B cell (primary cell): Measurements from ENCODE around the gene SEMA3G. TPM values are rescaled to one million over a fixed set of nuclear protein-coding genes. Genes with fewer than 3 reads are reported as not detected.

Experiments
- ATAC-seq: fragments of 200-7000 bp; cut with Tn5 transposase; one replicate; pipeline ENCODE4 v1.10.0; 2021; ENCODE audit warnings: low read depth, mild to moderate bottlenecking, moderate number of reproducible peaks, moderate library complexity
- CTCF ChIA-PET: fragments of 350-600 bp; sonication (Branson Sonifier 250); formaldehyde crosslinking; loops from one replicate; lab custom pipeline; 2021; ENCODE audit warnings: antibody characterized with exemption, inconsistent platforms; lab: Charles Lee
- POLR2A ChIA-PET: fragments of 350-600 bp; sonication (Branson Sonifier 250); formaldehyde crosslinking; loops from one replicate; lab custom pipeline; 2021; ENCODE audit warnings: antibody characterized with exemption; lab: Charles Lee
- DNase-seq: peaks from one replicate; pipeline ENCODE4 v3.0.0; 2013
- H2AFZ ChIP-seq: 2 replicates; pipeline ENCODE4 v1.6.1; 2012; ENCODE audit warnings: mild to moderate bottlenecking, low read depth, low read length; ENCODE audit not compliant: insufficient read depth, poor library complexity, severe bottlenecking
- H3K27ac ChIP-seq, 2 donors: 1 replicate in 1 of 2; 2 replicates in 1 of 2; pipeline ENCODE4 v1.5.1; 2012 to 2013; ENCODE audit warnings: low read length in 2 of 2, mild to moderate bottlenecking in 2 of 2, moderate library complexity in 1 of 2
- H3K27me3 ChIP-seq, 4 experiments: fragments of 200-600 bp in 1 of 4; sonication (generic) in 1 of 4; replicated peaks in 1 of 4; 1 replicate in 2 of 4; 2 replicates in 2 of 4; pipeline versions ENCODE4 v1.6.1 to v1.7.0; 2013 to 2016; ENCODE audit warnings: low read length in 3 of 4, mild to moderate bottlenecking in 2 of 4, mixed read lengths in 1 of 4, moderate library complexity in 1 of 4; ENCODE audit not compliant: insufficient read depth in 4 of 4, control insufficient read depth in 3 of 4; ENCODE audit errors: control extremely low read depth in 1 of 4
- H3K36me3 ChIP-seq, 2 experiments: replicated peaks in 1 of 2; 1 replicate in 1 of 2; 2 replicates in 1 of 2; pipeline versions ENCODE4 v1.6.1 to v1.7.1; 2013; ENCODE audit warnings: low read length in 1 of 2; ENCODE audit not compliant: insufficient read depth in 2 of 2, control insufficient read depth in 1 of 2; ENCODE audit errors: control extremely low read depth in 1 of 2, extremely low read depth in 1 of 2
- H3K4me1 ChIP-seq, 2 donors: fragments of 200-600 bp in 1 of 2; sonication (generic) in 1 of 2; 1 replicate in 1 of 2; 2 replicates in 1 of 2; pipeline versions ENCODE4 v1.5.1 to v1.6.1; 2013 to 2017; ENCODE audit warnings: low read length in 2 of 2; ENCODE audit not compliant: control insufficient read depth in 2 of 2, insufficient read depth in 2 of 2
- H3K4me2 ChIP-seq: replicated peaks from 2 replicates; pipeline ENCODE3; 2012; ENCODE audit warnings: mild to moderate bottlenecking, low read depth, low read length; ENCODE audit not compliant: poor library complexity, severe bottlenecking
- H3K4me3 ChIP-seq, 5 experiments: fragments of 200-600 bp in 1 of 5; sonication (generic) in 1 of 5; 1 replicate in 3 of 5; 2 replicates in 2 of 5; pipeline versions ENCODE4 v1.5.1 to v1.7.0; 2011 to 2016; ENCODE audit warnings: low read length in 4 of 5, mild to moderate bottlenecking in 4 of 5, low read depth in 2 of 5, control low read depth in 1 of 5, moderate library complexity in 1 of 5; ENCODE audit not compliant: insufficient read depth in 1 of 5; ENCODE audit errors: control extremely low read depth in 1 of 5, extremely low read depth in 1 of 5
- H3K79me2 ChIP-seq: fragments of 200-600 bp; sonication (generic); one replicate; pipeline ENCODE4 v1.6.0; 2016; ENCODE audit warnings: low read length; ENCODE audit not compliant: control insufficient read depth, insufficient read depth
- H3K9ac ChIP-seq: fragments of 200-600 bp; sonication (generic); 2 replicates; pipeline ENCODE4 v1.6.1; 2017; ENCODE audit warnings: mild to moderate bottlenecking, low read length, moderate library complexity
- H3K9me3 ChIP-seq, 3 donors: one replicate each; pipeline versions ENCODE4 v1.6.1 to v1.7.1; 2013; ENCODE audit warnings: low read length in 2 of 3; ENCODE audit not compliant: control insufficient read depth in 2 of 3, insufficient read depth in 1 of 3; ENCODE audit errors: control extremely low read depth in 1 of 3
- H4K20me1 ChIP-seq: 2 replicates; pipeline ENCODE4 v1.6.0; 2012; ENCODE audit warnings: mild to moderate bottlenecking, low read length; ENCODE audit not compliant: insufficient read depth, control insufficient read depth, poor library complexity, severe bottlenecking
- H3K27ac Mint-ChIP-seq: one replicate; pipeline ENCODE4 v1.8.0; 2021; ENCODE audit warnings: mixed read lengths
- H3K27me3 Mint-ChIP-seq: one replicate; pipeline ENCODE4 v1.8.0; 2021; ENCODE audit warnings: mixed read lengths
- H3K4me1 Mint-ChIP-seq: one replicate; pipeline ENCODE4 v1.8.0; 2021; ENCODE audit warnings: mixed read lengths
- H3K4me3 Mint-ChIP-seq: one replicate; pipeline ENCODE4 v1.8.0; 2021; ENCODE audit warnings: mixed read lengths
- H3K9me3 Mint-ChIP-seq: one replicate; pipeline ENCODE4 v1.8.0; 2022; ENCODE audit warnings: mixed read lengths; ENCODE audit not compliant: insufficient read depth
- EZH2 ChIP-seq: IDR thresholded peaks from 2 replicates; pipeline ENCODE4 v1.6.1; 2012; ENCODE audit warnings: borderline replicate concordance, low read depth, mild to moderate bottlenecking, moderate library complexity, low read length; ENCODE audit not compliant: insufficient read depth, poor library complexity, severe bottlenecking
- WGBS: methylation state at CpG from one replicate; pipeline ENCODE4 v1.1.5; 2013; ENCODE audit warnings: missing lambda C conversion rate; ENCODE audit not compliant: insufficient coverage; 5-methylcytosine and 5-hydroxymethylcytosine counted together
- intact Hi-C: fragments of 100-400 bp; cut with micrococcal nuclease; formaldehyde crosslinking; loops from one replicate; pipeline ENCODE4 v1.10.0; 2022
- polyA plus RNA-seq: library from polyadenylated mRNA; depleted of rRNA; stranded (reverse); fragments of >200 nt; gene quantifications from 2 replicates; pipeline ENCODE4 v1.2.3, GENCODE V29; 2012
- total RNA-seq, 2 donors: library from RNA; stranded (reverse); fragments of 120-200 nt in 1 of 2; gene quantifications; 1 replicate in 1 of 2; 2 replicates in 1 of 2; pipeline versions ENCODE4 v1.2.3 to v1.2.4, GENCODE V29; 2013 to 2022
- TF ChIP-seq, protein P1 (sequence below): fragments of 200-600 bp; IDR thresholded peaks from one replicate; pipeline ENCODE4 v1.8.0; 2022; ENCODE audit warnings: antibody characterized with exemption, mild to moderate bottlenecking

The SEMA3G gene
- total and polyA plus RNA-seq, 2 donors (not counting 1 experiment from before 2014, with no cell fraction given): 0.10 to 0.42 TPM

DNA sequence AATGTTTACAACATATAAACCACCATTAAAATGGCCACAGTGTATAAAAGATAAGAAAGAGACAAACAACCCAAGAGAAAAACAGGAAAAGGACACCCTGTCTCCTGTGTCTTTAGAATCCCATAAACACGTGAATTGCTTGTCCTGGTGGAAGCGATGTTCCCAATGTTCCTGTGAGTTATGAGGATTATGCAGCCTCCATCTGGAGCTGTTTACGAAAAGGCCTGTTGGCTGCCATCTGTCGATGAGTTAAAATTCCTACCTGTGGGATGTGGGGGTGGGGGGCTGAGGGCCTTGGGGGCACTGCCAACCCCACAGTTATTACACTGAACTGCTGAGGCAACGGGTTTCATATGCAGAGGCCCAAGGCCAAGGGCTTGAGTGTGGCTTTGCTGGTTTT is 24.1 kb upstream of the SEMA3G start:
- Histone ChIP-seq H3K9ac (no peak overlapping the region), H3K9me3 (peaks cover 0 to under 1% (median 0%) of the 10 kb centered on the region in 3 donors), H3K27ac (no peak overlapping the region), H3K36me3 (peaks cover 7 to 49% of the 10 kb centered on the region in 2 experiments), H2AFZ (no peak overlapping the region), H3K4me3 (no peak overlapping the region), H3K27me3 (no peaks in the 10 kb centered on the region), H3K79me2 (peaks cover 21% of the 10 kb centered on the region), H3K4me1 (no peaks in the 10 kb centered on the region), H3K4me2 (no peak overlapping the region), H4K20me1 (peaks cover 22% of the 10 kb centered on the region)
- no peaks in the 10 kb centered on the region for H3K4me1 Mint-ChIP-seq
- no peak overlapping the region for H3K27ac Mint-ChIP-seq
- H3K4me3 Mint-ChIP-seq: no peak overlapping the region
- H3K27me3 Mint-ChIP-seq: no peaks in the 10 kb centered on the region
- ChIA-PET POLR2A (no interaction called here), CTCF (interaction anchor here (1.6 kb wide), 1 partner anchor 8 kb away, joined by 4 read pairs; no protein-coding TSS in a partner anchor)
- no peak for TF ChIP-seq EZH2
- TF ChIP-seq, protein P1, sequence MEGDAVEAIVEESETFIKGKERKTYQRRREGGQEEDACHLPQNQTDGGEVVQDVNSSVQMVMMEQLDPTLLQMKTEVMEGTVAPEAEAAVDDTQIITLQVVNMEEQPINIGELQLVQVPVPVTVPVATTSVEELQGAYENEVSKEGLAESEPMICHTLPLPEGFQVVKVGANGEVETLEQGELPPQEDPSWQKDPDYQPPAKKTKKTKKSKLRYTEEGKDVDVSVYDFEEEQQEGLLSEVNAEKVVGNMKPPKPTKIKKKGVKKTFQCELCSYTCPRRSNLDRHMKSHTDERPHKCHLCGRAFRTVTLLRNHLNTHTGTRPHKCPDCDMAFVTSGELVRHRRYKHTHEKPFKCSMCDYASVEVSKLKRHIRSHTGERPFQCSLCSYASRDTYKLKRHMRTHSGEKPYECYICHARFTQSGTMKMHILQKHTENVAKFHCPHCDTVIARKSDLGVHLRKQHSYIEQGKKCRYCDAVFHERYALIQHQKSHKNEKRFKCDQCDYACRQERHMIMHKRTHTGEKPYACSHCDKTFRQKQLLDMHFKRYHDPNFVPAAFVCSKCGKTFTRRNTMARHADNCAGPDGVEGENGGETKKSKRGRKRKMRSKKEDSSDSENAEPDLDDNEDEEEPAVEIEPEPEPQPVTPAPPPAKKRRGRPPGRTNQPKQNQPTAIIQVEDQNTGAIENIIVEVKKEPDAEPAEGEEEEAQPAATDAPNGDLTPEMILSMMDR: no peak
- WGBS: 100% methylated on average over 2 of the region's 5 CpGs
- DNase-seq (no peak), ATAC-seq (no peak)
- no peaks in the 10 kb centered on the region for H3K9me3 Mint-ChIP-seq
- intact Hi-C loops: no loop called here

DNA sequence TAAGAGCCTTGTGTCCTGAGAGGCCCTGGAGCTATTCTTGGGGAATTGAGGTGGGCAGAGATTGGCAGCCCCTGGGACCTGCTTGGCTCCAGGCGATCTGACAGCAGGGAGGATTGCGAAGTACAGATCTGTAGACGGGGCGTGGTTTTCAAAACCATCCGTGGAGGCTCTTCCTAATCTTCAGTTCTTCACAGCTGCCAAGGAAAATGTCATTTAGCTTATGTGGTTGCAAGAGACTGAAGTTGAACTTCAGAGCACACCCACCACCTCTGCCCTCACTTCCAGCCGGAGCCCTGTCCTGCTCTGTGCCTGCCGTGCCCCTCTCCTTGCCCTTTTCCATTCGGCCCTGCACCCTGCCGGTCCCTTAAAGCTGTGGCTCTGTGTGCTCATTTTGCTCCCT is 23.4 kb upstream of the SEMA3G start:
- ATAC-seq: no peak
- 98% methylated on average over 4 of the region's 9 CpGs for WGBS
- intact Hi-C loops: no loop called here

More for the DNA sequence above, 23.4 kb upstream of the SEMA3G start:
- ChIA-PET POLR2A (interaction anchor here (1.3 kb wide), 1 partner anchor 19 kb away, joined by 4 read pairs; no protein-coding TSS in a partner anchor), CTCF (no interaction called here)
- H3K27ac Mint-ChIP-seq: no peak overlapping the region
- no peak for TF ChIP-seq EZH2
- TF ChIP-seq, protein P1: no peak
- peaks cover 0 to 5% (median 0%) of the 10 kb centered on the region in 3 donors for H3K9me3 ChIP-seq
- no peak overlapping the region for H2AFZ ChIP-seq
- H3K27me3 ChIP-seq: no peaks in the 10 kb centered on the region
- no peak overlapping the region for H3K4me2 ChIP-seq
- no peak overlapping the region for H3K9ac ChIP-seq
- H3K4me3 Mint-ChIP-seq: no peak overlapping the region
- DNase-seq: no peak
- H3K4me1 ChIP-seq: no peaks in the 10 kb centered on the region
- H3K4me3 ChIP-seq: no peak overlapping the region
- H4K20me1 ChIP-seq: peaks cover 22% of the 10 kb centered on the region
- peaks cover 4 to 44% of the 10 kb centered on the region in 2 experiments for H3K36me3 ChIP-seq
- no peaks in the 10 kb centered on the region for H3K27me3 Mint-ChIP-seq
- H3K9me3 Mint-ChIP-seq: no peaks in the 10 kb centered on the region
- H3K79me2 ChIP-seq: peaks cover 21% of the 10 kb centered on the region
- peaks cover 2% of the 10 kb centered on the region for H3K4me1 Mint-ChIP-seq
- no peak overlapping the region for H3K27ac ChIP-seq
